Measurements from ENCODE around the gene FIGNL2. TPM values are rescaled to one million over a fixed set of nuclear protein-coding genes. Genes with fewer than 3 reads are reported as not detected.

FIGNL2 gene
- total RNA-seq, 1 experiment from 2014 or later, result 0.27 TPM

DNA sequence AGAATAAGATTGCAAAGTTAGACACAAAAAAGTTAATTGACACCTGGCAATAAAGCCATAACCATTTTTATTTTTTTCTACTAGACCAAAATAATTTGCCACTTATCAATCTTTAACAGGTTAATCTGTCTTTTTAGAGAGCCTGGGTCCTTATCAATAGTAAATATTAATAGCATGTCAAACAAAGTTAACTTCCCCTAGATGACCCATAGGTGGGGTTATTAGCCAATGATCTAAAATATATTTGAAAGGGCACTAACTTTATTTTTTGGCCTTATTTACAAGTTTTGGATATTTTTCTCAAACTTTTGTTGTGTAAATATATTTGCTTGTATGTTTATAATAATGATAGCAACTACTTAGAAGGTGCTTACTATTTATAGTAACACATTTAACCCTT is 43.3 kb upstream of the FIGNL2 start:
- Histone ChIP-seq H4K20me1 (ENCODE audit: insufficient read depth) (no peaks in the 10 kb centered on the region), H3K79me2 (ENCODE audit: insufficient read depth, low read length) (no peaks in the 10 kb centered on the region), H3K9ac (ENCODE audit: low read length) (no peak overlapping the region), H3K4me1 (ENCODE audit: control insufficient read depth in 1 of 2, insufficient read depth in 2 of 2, low read length in 2 of 2) (peaks cover 0 to 8% of the 10 kb centered on the region in 2 experiments; a peak in 2 of 4 replicates), H3K27ac (ENCODE audit: low read depth, low read length) (no peak overlapping the region), H3K4me3 (replicated peaks in 1 of 2; ENCODE audit: low read depth in 1 of 2, low read length in 2 of 2) (no peak overlapping the region), H3K4me2 (ENCODE audit: low read length) (no peak overlapping the region), H3K36me3 (ENCODE audit: control insufficient read depth in 1 of 2, insufficient read depth in 2 of 2, low read length in 2 of 2) (no peaks in the 10 kb centered on the region), H3K27me3 (ENCODE audit: insufficient read depth, low read length) (no peaks in the 10 kb centered on the region), H3K9me2 (ENCODE audit: insufficient read depth) (no peaks in the 10 kb centered on the region), H3K9me3 (ENCODE audit: control insufficient read depth in 1 of 2, insufficient read depth in 1 of 2, low read depth in 1 of 2, low read length in 2 of 2) (no peaks in the 10 kb centered on the region), H2AFZ (ENCODE audit: low read depth, low read length, poor library complexity, severe bottlenecking) (no peak overlapping the region)
- ChIA-PET CTCF (interaction anchor here (0.7 to 3.9 kb wide), 6 partner anchors 85 to 137 kb away, joined by 3 to 36 read pairs (median 3); no protein-coding TSS in a partner anchor), POLR2A (no interaction called here), RAD21 (ENCODE audit: low non-redundant PET in 1 of 2, low total read pairs in 2 of 2, uncharacterized antibody in 2 of 2, unreplicated experiment in 2 of 2) (interaction anchor here in 1 of 2 experiments (0.9 kb wide), 1 partner anchor 31 kb away, joined by 5 read pairs; no protein-coding TSS in a partner anchor)
- no peak for TF ChIP-seq ATF3 (IDR thresholded peaks at IDR 0.05)
- TF ChIP-seq RAD21 (IDR thresholded peaks at IDR 0.05; ENCODE audit: low read depth), result peak; percentile 51
- no peak for TF ChIP-seq ZBTB33 (IDR thresholded peaks at IDR 0.05; ENCODE audit: extremely low read depth, insufficient replicate concordance, low read length)
- TF ChIP-seq, protein P1, sequence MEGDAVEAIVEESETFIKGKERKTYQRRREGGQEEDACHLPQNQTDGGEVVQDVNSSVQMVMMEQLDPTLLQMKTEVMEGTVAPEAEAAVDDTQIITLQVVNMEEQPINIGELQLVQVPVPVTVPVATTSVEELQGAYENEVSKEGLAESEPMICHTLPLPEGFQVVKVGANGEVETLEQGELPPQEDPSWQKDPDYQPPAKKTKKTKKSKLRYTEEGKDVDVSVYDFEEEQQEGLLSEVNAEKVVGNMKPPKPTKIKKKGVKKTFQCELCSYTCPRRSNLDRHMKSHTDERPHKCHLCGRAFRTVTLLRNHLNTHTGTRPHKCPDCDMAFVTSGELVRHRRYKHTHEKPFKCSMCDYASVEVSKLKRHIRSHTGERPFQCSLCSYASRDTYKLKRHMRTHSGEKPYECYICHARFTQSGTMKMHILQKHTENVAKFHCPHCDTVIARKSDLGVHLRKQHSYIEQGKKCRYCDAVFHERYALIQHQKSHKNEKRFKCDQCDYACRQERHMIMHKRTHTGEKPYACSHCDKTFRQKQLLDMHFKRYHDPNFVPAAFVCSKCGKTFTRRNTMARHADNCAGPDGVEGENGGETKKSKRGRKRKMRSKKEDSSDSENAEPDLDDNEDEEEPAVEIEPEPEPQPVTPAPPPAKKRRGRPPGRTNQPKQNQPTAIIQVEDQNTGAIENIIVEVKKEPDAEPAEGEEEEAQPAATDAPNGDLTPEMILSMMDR (IDR thresholded peaks at IDR 0.05 in 2 of 3, conservative IDR thresholded peaks at IDR 0.05 in 1 of 3; ENCODE audit: borderline replicate concordance in 1 of 3, insufficient read depth in 1 of 3, low read depth in 2 of 3, low read length in 2 of 3), result peak; percentile 32 to 53 (median 35); a peak in 5 of 6 replicates
- DNase-seq (ENCODE audit: low read depth, low spot score) (no peak), ATAC-seq (no peak)
- no TSS peak for BruUV-seq (replicated peaks)
- intact Hi-C loops (cut with micrococcal nuclease), result loop anchor here (5.0 kb wide), 1 partner anchor 130 kb away; no protein-coding TSS in a partner anchor
